SU-DHL-6 (cell line): ENCODE measurements around the gene FHOD3.

Source experiments
- H2AFZ ChIP-seq: fragments of 200-600 bp; sonication (generic); 2 replicates; pipeline ENCODE4 v1.6.1; 2014; ENCODE audit warnings: low read depth, mild to moderate bottlenecking, moderate library complexity, mixed read lengths, antibody characterized with exemption, low read length; ENCODE audit not compliant: severe bottlenecking
- H3F3A ChIP-seq: fragments of 200-600 bp; shearing (Covaris generic); 2 replicates; pipeline ENCODE4 v1.6.0; 2016; ENCODE audit warnings: antibody characterized with exemption, mild to moderate bottlenecking; ENCODE audit not compliant: insufficient read depth
- H3K27ac ChIP-seq: fragments of 200-600 bp; sonication (generic); 2 replicates; pipeline ENCODE4 v1.5.1; 2016; ENCODE audit warnings: low read depth, mild to moderate bottlenecking, low read length, moderate library complexity, mixed read lengths
- H3K27me3 ChIP-seq: fragments of 200-600 bp; sonication (generic), shearing (Covaris generic); 2 replicates; pipeline ENCODE4 v1.6.0; 2014; ENCODE audit warnings: mild to moderate bottlenecking, low read length
- H3K36me3 ChIP-seq: fragments of 200-600 bp; sonication (generic); 2 replicates; pipeline ENCODE4 v1.6.1; 2014; ENCODE audit warnings: mild to moderate bottlenecking, low read length, mixed read lengths
- H3K4me2 ChIP-seq: fragments of 300-600, 200-600 bp; shearing (Covaris generic), sonication (generic); 2 replicates; pipeline ENCODE4 v1.6.0; 2014; ENCODE audit warnings: low read length, low read depth, mild to moderate bottlenecking; ENCODE audit not compliant: poor library complexity, severe bottlenecking
- H3K4me3 ChIP-seq: fragments of 200-600 bp; sonication (generic); 2 replicates; pipeline ENCODE4 v1.5.1; 2014; ENCODE audit warnings: antibody characterized with exemption, low read length, mild to moderate bottlenecking, mixed read lengths; ENCODE audit not compliant: insufficient read depth, poor library complexity, severe bottlenecking
- H3K79me2 ChIP-seq: fragments of 200-600 bp; sonication (generic); 2 replicates; pipeline ENCODE4 v1.6.1; 2014; ENCODE audit warnings: mild to moderate bottlenecking, low read length, moderate library complexity; ENCODE audit not compliant: insufficient read depth
- H3K9ac ChIP-seq: fragments of 200-600 bp; sonication (generic); 2 replicates; pipeline ENCODE4 v1.7.0; 2014; ENCODE audit warnings: mild to moderate bottlenecking, low read length
- H3K9me2 ChIP-seq: fragments of 200-600 bp; sonication (generic); replicated peaks from 2 replicates; pipeline ENCODE4 v1.6.1; 2014; ENCODE audit warnings: low read length; ENCODE audit not compliant: insufficient read depth
- H3K9me3 ChIP-seq: fragments of 200-600 bp; sonication (generic); 2 replicates; pipeline ENCODE4 v1.6.1; 2014; ENCODE audit warnings: low read length, mixed read lengths; ENCODE audit not compliant: insufficient read depth
- H4K20me1 ChIP-seq: fragments of 200-600 bp; sonication (generic); 2 replicates; pipeline ENCODE4 v1.6.1; 2014; ENCODE audit warnings: low read depth, mild to moderate bottlenecking, antibody characterized with exemption, low read length, moderate library complexity, mixed read lengths
- EZH2phosphoT487 ChIP-seq: fragments of 200-600 bp; sonication (generic), shearing (Covaris generic); conservative IDR thresholded peaks from 2 replicates; pipeline ENCODE4 v1.6.1; 2018; ENCODE audit warnings: mild to moderate bottlenecking, antibody characterized with exemption, low read length, moderate library complexity, mixed read lengths
- TF ChIP-seq, protein P1 (sequence below): fragments of 200-600 bp; sonication (generic); IDR thresholded peaks from one replicate; pipeline ENCODE4 v1.5.1; 2017; ENCODE audit warnings: antibody characterized with exemption, mild to moderate bottlenecking, low read length, moderate library complexity; ENCODE audit not compliant: insufficient read depth, poor library complexity, severe bottlenecking

The FHOD3 gene

DNA sequence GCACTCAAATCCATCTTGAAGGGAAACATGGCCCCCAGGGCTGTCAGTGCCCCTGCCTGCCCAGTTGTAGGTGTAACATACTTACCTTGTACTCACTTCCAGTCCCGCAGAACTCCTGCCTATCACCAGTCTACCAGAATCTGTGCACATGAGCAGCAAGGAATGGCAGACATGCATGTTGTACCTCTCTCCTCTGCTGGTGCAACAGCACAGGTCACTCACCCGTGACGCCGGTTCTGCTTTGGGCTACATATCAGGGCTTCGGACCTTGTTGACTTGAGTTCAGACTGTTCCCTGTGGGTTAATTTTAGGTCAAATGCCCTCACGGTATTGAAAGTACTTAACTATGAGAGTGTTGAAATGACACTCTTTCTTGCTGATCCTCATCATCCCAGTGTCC, 315.6 kb downstream of the FHOD3 start:
- no peaks in the 10 kb centered on the region for H3K79me2 ChIP-seq
- H3K4me3 ChIP-seq: no peak overlapping the region
- H3K36me3 ChIP-seq: no peaks in the 10 kb centered on the region
- H3K9me2 ChIP-seq: no peaks in the 10 kb centered on the region
- H3K9me3 ChIP-seq: no peaks in the 10 kb centered on the region
- H2AFZ ChIP-seq: no peak overlapping the region
- no peaks in the 10 kb centered on the region for H4K20me1 ChIP-seq
- H3K27me3 ChIP-seq: no peaks in the 10 kb centered on the region
- no peak overlapping the region for H3K27ac ChIP-seq
- H3F3A ChIP-seq: no peaks in the 10 kb centered on the region
- no peak overlapping the region for H3K9ac ChIP-seq
- no peak for TF ChIP-seq EZH2phosphoT487
- TF ChIP-seq, protein P1, sequence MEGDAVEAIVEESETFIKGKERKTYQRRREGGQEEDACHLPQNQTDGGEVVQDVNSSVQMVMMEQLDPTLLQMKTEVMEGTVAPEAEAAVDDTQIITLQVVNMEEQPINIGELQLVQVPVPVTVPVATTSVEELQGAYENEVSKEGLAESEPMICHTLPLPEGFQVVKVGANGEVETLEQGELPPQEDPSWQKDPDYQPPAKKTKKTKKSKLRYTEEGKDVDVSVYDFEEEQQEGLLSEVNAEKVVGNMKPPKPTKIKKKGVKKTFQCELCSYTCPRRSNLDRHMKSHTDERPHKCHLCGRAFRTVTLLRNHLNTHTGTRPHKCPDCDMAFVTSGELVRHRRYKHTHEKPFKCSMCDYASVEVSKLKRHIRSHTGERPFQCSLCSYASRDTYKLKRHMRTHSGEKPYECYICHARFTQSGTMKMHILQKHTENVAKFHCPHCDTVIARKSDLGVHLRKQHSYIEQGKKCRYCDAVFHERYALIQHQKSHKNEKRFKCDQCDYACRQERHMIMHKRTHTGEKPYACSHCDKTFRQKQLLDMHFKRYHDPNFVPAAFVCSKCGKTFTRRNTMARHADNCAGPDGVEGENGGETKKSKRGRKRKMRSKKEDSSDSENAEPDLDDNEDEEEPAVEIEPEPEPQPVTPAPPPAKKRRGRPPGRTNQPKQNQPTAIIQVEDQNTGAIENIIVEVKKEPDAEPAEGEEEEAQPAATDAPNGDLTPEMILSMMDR: no peak
- no peak overlapping the region for H3K4me2 ChIP-seq

GRCh38 chr18:36613810-36614209, 316.3 kb downstream of the FHOD3 start:
- H3K9me2 ChIP-seq: no peaks in the 10 kb centered on the region
- H3K27ac ChIP-seq: no peak overlapping the region
- H3K4me2 ChIP-seq: no peak overlapping the region
- H4K20me1 ChIP-seq: no peaks in the 10 kb centered on the region
- no peaks in the 10 kb centered on the region for H3F3A ChIP-seq
- H3K79me2 ChIP-seq: no peaks in the 10 kb centered on the region
- H3K9ac ChIP-seq: no peak overlapping the region
- no peaks in the 10 kb centered on the region for H3K27me3 ChIP-seq
- H2AFZ ChIP-seq: no peak overlapping the region
- H3K9me3 ChIP-seq: no peaks in the 10 kb centered on the region
- H3K4me3 ChIP-seq: no peak overlapping the region
- H3K36me3 ChIP-seq: no peaks in the 10 kb centered on the region
- TF ChIP-seq, protein P1: no peak
- no peak for TF ChIP-seq EZH2phosphoT487

DNA sequence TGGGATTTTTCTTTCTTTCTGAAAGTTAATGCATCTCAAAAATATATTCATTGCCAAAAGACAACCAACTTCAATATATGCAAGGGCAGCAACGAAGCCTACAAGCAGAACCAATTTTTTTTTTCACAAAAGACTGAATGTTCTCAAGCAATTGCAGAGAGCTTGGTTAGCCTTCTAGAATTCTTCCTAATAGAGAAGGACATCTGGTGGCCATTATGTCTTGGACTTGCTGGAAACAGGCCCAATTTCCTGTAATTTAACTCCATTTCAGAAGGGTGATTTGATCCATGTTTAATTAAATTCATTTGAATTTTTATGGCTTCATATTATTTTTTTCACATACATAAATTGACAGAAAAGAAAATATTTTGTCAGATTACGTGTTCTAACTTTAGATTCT, 323.3 kb downstream of the FHOD3 start:
- no peak overlapping the region for H2AFZ ChIP-seq

More for the DNA sequence above, 323.3 kb downstream of the FHOD3 start:
- Histone ChIP-seq H3K9me3 (no peaks in the 10 kb centered on the region), H3K36me3 (no peaks in the 10 kb centered on the region), H3F3A (no peaks in the 10 kb centered on the region), H4K20me1 (no peaks in the 10 kb centered on the region), H3K4me2 (no peak overlapping the region), H3K9me2 (no peaks in the 10 kb centered on the region), H3K27ac (no peak overlapping the region), H3K79me2 (no peaks in the 10 kb centered on the region), H3K27me3 (no peaks in the 10 kb centered on the region), H3K9ac (no peak overlapping the region), H3K4me3 (no peak overlapping the region)
- TF ChIP-seq EZH2phosphoT487: no peak
- TF ChIP-seq, protein P1: no peak
